Left colon (tissue), 2 donors: Measurements from ENCODE around the gene GUCD1. TPM values are rescaled to one million over a fixed set of nuclear protein-coding genes. Genes with fewer than 3 reads are reported as not detected.
"Not testable (repeated sequence)": the region's sequence is repeated elsewhere in the genome, so short reads cannot be mapped to it uniquely, and the experiment has no call there.

ENCODE experiments used
- ATAC-seq: fragments of 200-7000 bp; cut with Tn5 transposase; one replicate; pipeline ENCODE4 v1.9.1; 2020; ENCODE audit warnings: mild to moderate bottlenecking, moderate library complexity
- DNase-seq, 2 donors: peaks; one replicate each; pipeline ENCODE4 v3.0.0-alpha.2; 2020
- intact Hi-C, 2 donors: fragments of 100-400 bp; cut with DNase I in 1 of 2; cut with micrococcal nuclease in 1 of 2; formaldehyde crosslinking; loops; one replicate each; pipeline versions ENCODE4 v1.11.2 to v1.14.0; 2022; cut with DNase I, micrococcal nuclease
- total RNA-seq, 2 donors: library from RNA; stranded (reverse); fragmentation: NEBNext Ultra II Directional; extraction: Animal tissue kit (Norgen Biotek cat#: 25700); gene quantifications; one replicate each; pipeline ENCODE4 v1.2.1, GENCODE V29; 2021
- donor health status: DM: no; HTN: no; CAD: no.
- donor health status: DM: yes; HTN: yes; CAD: no.

GUCD1 gene
- total RNA-seq, 2 donors from 2014 or later: 219 to 241 TPM

DNA sequence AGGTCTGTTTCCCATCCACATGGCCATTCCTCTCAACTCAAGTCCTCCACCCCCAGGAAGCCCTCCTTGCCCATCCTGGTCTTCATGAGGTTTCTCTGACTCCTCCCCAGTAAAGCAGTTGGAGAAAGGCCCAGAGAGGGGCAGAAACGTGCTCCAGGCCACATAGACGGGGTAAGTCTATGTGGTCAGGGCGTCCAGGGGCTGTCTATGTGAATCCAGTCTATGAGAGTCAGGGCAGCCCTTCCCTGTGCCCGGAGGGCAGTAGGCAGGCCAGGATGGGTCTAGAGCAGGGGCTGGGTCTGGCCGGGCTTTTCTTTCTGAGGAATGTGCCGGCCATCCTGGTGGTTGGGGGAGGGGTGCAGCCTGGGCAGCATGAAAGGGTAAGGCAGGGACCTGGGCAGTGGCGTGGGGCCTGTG, 11.7 kb downstream of the GUCD1 start:
- DNase-seq (no peak), ATAC-seq (no peak)
- intact Hi-C loops: no loop called here

- intact Hi-C loops: no loop called here
- DNase-seq (no peak), ATAC-seq (no peak)
These were observed 12.3 kb downstream of the GUCD1 start for GRCh38 chr22:24542641-24543040.

DNA sequence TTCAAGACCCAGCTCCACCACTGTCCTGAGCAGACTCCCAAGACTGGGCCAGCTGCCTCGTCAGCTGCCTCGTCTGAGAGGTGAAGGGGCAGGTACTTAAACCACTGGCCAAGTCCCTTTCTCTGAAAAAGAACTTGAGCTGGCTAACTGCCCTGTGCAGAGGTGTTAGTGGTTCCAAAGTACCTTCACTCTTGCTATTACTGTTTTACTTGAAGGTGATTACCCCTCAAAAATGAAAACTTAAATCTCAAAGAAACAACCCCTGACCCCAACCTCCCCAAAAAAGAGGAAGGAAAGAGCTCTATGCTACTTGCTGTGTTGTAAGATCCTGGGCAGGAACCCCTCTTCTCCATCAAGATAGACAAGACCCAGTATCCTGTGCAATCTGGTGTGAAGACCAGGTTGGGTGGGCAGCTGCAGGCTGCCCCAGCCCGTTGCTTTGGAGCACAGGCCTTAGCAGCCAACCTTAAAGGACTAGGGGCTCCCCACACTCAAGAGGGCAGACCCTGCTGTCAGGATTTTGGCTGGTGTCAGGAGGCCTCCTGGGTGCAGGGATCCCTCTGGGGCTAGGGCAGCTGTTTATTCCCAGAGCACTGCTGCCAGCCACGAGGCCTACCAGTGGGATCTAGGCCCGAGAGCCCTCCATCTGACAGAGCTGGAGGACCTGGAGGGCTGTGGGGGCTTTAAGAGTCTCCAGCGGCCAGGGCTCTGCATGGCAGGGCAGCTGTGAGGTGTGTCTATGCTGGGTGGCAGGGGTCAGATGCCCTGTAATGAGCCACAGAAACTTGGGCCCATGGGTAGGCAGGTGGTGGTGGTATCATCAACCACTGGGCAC, 13.0 kb downstream of the GUCD1 start:
- intact Hi-C loops: no loop called here
- DNase-seq (no peak), ATAC-seq (no peak)

DNA sequence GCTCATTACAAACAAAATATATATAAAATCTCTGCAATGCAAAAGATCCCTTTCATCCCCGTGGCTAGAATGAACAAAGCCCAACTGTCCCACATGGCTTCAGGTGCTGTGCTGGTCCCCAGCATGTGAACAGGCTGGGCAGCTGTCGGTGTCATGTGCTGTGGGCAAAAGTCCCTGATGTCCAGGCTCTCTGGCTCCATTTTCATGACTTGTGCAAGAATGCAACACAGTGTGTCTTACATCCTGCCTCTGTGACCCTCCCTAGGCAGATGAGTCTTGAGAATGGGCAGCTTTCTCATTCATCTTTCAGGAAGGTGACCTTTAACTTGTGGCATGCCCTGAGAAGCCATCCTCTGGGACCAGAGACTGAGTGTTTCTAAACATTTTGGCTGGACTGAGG, 14.5 kb downstream of the GUCD1 start:
- intact Hi-C loops: no loop called here
- ATAC-seq (no peak), DNase-seq (no peak)

DNA sequence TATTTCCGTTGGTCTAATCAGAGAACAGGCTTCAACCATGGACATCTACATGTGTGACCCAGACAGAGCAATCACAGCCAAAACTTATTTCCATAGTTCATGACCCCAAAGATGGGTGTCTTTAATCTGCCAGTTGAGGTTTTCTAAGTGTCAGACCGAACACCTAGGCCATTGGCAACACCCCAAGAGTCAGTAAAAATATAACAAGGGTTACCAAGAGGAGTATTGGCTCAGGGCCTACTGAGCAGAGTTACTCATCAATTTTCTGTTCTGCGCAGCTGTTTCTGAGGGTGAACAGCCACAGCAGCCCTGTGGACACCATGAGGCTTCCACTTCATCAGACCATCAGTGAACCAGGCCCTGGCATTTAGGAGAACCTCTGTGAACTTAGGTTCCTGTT, 18.8 kb downstream of the GUCD1 start:
- intact Hi-C loops: no loop called here
- ATAC-seq (peak; percentile 35), DNase-seq (no peak)

GRCh38 chr22:24535348-24535747, 19.6 kb downstream of the GUCD1 start:
- DNase-seq (no peak), ATAC-seq (peak; percentile 28)
- intact Hi-C loops: no loop called here

DNA sequence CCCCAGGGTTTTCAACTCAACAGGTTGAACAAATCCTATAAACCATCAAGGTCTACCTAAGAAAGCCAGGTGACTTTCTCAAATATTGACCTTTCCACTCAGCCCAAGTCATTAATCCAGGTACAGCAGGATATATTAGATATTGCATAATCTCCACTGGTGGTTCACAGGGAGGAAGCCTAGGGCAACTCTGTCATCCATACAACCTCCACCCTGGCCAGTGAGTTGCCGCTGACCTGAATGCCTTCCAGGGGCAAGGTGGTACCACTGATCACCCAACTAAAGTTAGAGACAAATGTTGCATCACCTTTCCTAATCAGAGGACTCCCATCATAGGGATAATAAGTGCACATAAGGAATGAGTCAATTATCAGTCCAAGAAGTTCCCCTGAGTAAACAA, 22.9 kb downstream of the GUCD1 start:
- ATAC-seq (peak; percentile 68), DNase-seq (no peak)
- intact Hi-C loops: no loop called here

DNA sequence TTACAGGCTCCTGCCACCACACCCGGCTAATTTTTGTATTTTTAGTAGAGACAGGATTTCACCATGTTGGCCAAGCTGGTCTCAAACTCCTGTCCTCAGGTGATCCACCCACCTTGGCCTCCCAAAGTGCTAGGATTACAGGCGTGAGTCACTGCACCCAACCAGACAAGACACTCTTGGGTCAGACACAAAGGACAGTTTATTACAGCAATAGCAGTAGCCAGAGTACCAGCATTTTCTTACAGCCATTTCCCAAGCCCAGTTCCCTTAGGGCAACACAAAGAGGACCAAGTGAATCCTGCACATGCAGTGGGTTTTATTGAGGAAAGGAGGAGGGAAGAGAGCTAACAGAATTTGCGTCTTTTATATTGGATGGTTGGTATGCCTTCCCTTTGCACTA, 24.0 kb downstream of the GUCD1 start:
- peak; percentile 44 for ATAC-seq
- DNase-seq, intact Hi-C loops: not testable (repeated sequence)

DNA sequence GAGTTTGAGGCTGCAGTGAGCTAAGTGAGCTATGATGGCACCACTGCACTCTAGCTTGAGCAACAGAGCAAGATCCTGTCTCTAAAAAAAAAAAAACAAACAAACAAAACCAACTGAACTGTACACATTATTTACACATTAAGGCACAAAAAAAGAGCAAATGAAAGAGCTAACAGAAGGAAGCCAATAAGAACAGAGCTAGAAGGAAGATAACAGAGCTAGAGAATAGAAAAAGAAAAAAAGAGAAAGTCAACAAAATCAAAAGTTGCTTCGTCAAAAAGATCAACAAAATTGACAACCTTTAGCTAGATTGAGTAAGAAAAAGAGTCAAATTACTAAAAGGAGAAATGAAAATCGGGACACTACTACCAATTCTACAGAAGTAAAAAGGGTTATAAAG, 25.0 kb downstream of the GUCD1 start:
- ATAC-seq: no peak
- intact Hi-C loops: loop anchor here in 1 of 2 donors (10.0 kb wide), 1 partner anchor 205 kb away; no protein-coding TSS in a partner anchor
- DNase-seq: no peak

DNA sequence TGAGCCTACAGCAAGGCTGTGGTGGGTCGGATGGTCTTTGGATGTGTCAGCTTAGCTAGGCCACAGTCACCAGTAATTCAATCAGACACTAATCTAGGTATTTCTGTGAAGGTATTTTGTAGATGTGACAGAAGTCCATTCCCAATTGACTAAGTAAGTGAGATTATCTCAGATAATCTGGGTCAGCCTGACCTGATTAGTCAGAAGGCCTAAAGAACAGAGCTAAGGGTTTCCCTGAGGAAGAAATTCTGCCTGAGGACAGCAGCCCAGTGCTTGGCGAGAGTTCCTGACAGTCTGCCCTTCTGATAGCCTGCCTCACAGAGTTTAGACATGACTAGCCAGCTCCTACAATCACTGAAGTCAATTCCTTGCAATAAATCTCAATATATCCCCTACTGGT, 28.7 kb downstream of the GUCD1 start:
- intact Hi-C loops: loop anchor here in 1 of 2 donors (10.0 kb wide), 1 partner anchor 201 kb away; no protein-coding TSS in a partner anchor
- ATAC-seq: no peak
- no peak for DNase-seq

GRCh38 chr22:24525416-24526037, 29.4 kb downstream of the GUCD1 start:
- ATAC-seq: peak; percentile 82
- intact Hi-C loops: loop anchor here in 1 of 2 donors (10.0 kb wide), 1 partner anchor 201 kb away; no protein-coding TSS in a partner anchor
- peak; percentile 68 to 89 for DNase-seq

DNA sequence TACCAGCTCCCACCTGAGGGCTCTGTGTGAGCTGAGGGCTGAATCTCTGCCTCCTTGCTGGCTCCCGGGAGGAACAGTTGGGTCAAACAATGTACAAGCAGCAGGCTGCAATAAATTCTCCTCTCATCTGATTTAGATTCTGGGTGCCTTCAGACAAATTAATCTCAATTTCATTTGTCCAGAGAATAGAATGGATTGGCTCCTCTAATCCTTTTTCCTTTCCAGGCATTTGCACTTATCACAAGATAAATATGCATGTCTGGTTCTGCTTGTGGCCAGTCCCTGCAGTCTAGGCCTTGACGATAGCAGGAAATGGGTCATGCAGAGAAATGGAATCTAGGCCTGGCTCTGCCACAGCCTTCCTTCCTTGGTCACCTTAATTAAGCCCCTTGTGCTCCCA, 31.1 kb downstream of the GUCD1 start:
- no peak for DNase-seq
- intact Hi-C loops: loop anchor here in 1 of 2 donors (10.0 kb wide), 1 partner anchor 199 kb away; no protein-coding TSS in a partner anchor
- no peak for ATAC-seq

- DNase-seq (peak; percentile 37 to 42), ATAC-seq (peak; percentile 88)
- intact Hi-C loops: loop anchor here in 1 of 2 donors (10.0 kb wide), 1 partner anchor 197 kb away; no protein-coding TSS in a partner anchor
These were observed 33.1 kb downstream of the GUCD1 start for GRCh38 chr22:24521791-24522245.

GRCh38 chr22:24519496-24519895, 35.4 kb downstream of the GUCD1 start:
- intact Hi-C loops: loop anchor here in 1 of 2 donors (10.0 kb wide), 1 partner anchor 95 kb away; the partner anchor contains the start of gene ADORA2A
- no peak for ATAC-seq

GRCh38 chr22:24518771-24519485, 36.0 kb downstream of the GUCD1 start:
- no peak for DNase-seq
- no peak for ATAC-seq
- intact Hi-C loops: loop anchor here in 1 of 2 donors (10.0 kb wide), 1 partner anchor 94 kb away; the partner anchor contains the start of gene ADORA2A

More at GRCh38 chr22:24519496-24519895, 35.4 kb downstream of the GUCD1 start:
- no peak for DNase-seq

DNA sequence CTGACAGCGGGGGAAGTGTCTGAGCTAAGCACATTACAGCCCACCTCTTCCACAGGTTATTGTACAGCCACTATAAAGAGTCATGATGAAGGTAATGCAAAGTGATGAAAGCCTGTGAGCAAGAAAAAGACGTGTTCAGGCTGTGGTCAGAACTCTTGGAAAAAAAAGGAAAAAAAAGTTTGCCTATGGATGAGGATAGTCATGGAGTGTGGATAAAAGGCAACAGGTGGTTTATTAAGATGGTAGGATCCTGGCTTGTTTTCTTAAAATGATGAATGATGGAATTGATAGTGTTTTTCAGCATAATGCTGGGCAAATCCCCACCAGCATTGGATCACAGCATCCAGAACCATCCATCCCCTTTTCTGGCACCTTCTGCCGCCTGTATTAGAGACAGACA, 36.7 kb downstream of the GUCD1 start:
- DNase-seq (no peak), ATAC-seq (no peak)
- intact Hi-C loops: loop anchor here in 1 of 2 donors (10.0 kb wide), 1 partner anchor 93 kb away; the partner anchor contains the start of gene ADORA2A

GRCh38 chr22:24517446-24517845, 37.5 kb downstream of the GUCD1 start:
- intact Hi-C loops: loop anchor here in 1 of 2 donors (10.0 kb wide), 1 partner anchor 93 kb away; the partner anchor contains the start of gene ADORA2A
- no peak for ATAC-seq
- no peak for DNase-seq

DNA sequence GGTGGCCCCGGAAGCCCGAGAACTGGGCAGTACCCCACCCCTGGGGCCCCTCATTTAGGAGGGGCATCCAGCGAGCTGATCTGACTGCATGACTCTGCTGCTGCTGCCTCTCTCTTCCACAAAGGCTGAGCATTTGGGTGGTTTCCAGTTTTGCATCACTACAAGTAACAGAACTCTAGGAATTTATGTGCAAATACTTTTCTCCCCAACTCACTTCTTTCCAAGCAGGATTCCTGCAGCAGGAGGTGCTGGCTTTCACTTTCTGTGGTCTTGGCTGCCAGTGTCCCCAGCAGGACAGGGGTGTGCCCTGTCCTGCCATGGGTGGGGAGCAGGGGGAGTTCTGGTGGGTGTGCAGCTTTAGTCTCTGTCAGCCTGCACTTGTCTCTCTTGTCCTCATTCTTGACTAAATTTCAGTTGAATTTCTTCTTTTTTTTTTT, 38.6 kb downstream of the GUCD1 start:
- ATAC-seq: no peak
- intact Hi-C loops: loop anchor here in 1 of 2 donors (10.0 kb wide), 1 partner anchor 92 kb away; the partner anchor contains the start of gene ADORA2A
- DNase-seq: no peak

- no peak for DNase-seq
- ATAC-seq: no peak
- intact Hi-C loops: loop anchor here in 1 of 2 donors (10.0 kb wide), 1 partner anchor 90 kb away; the partner anchor contains the start of gene ADORA2A
These were observed 40.0 kb downstream of the GUCD1 start for GRCh38 chr22:24515027-24515338.
